Naive thymus-derived CD4-positive, alpha-beta T cell (primary cell): Measurements from ENCODE around the gene RNF208. TPM values are rescaled to one million over a fixed set of nuclear protein-coding genes. Genes with fewer than 3 reads are reported as not detected.

Experiments
- polyA plus RNA-seq, 2 donors: library from polyadenylated mRNA; unstranded; fragments of 300-500 nt; fragmentation: Illumina TruSeq; gene quantifications; one replicate each; pipeline ENCODE4 v1.2.3, GENCODE V29; 2021
- total RNA-seq, 6 experiments: library from RNA in 5 of 6; stranded (reverse) in 5 of 6; gene quantifications; 1 replicate in 5 of 6; 2 replicates in 1 of 6; pipeline ENCODE4 v1.2.3 and lab custom pipeline; 2021 to 2026

The RNF208 gene
- total and polyA plus RNA-seq, 7 experiments from 2014 or later = 0.85 to 4.3 (median 1.2) TPM; not detected in 2

Other genes with a start within 250 kb of the RNF208 start
Only the 30 nearest of the 32 such genes appear.
- 10 to 100 TPM; 54.8 to 78.2 (median 68.0) TPM for gene PAXX, start 229.8 kb downstream of the RNF208 start, total RNA-seq
- 10 to 100 TPM; 49.3 to 59.1 TPM for gene PAXX, start 229.8 kb downstream of the RNF208 start, polyA plus RNA-seq
- gene CLIC3, start 225.7 kb downstream of the RNF208 start, total RNA-seq = 10 to 100 TPM in 1 of 5 experiments, 1 to 10 TPM in 1, under 1 TPM in 2, not detected in 1; 0.46 to 13.0 (median 1.4) TPM
- under 1 TPM; 0.31 to 0.77 TPM for gene CLIC3, start 225.7 kb downstream of the RNF208 start, polyA plus RNA-seq
- gene ABCA2, start 194.0 kb downstream of the RNF208 start, total RNA-seq = 100 to 1,000 TPM in 1 of 5 experiments, 10 to 100 TPM in 4; 18.4 to 112 (median 26.7) TPM
- gene ABCA2, start 194.0 kb downstream of the RNF208 start, polyA plus RNA-seq = 1 to 10 TPM; 1.8 to 2.5 TPM
- gene FUT7, start 190.2 kb downstream of the RNF208 start, total RNA-seq = 1 to 10 TPM in 1 of 5 experiments, under 1 TPM in 3, not detected in 1; 0.27 to 4.6 (median 0.50) TPM
- under 1 TPM; 0.06 to 0.25 TPM for gene FUT7, start 190.2 kb downstream of the RNF208 start, polyA plus RNA-seq
- gene NPDC1, start 176.1 kb downstream of the RNF208 start, total RNA-seq = 10 to 100 TPM in 2 of 5 experiments, 1 to 10 TPM in 3; 2.3 to 37.5 (median 7.4) TPM
- 1 to 10 TPM in 1 of 2 donors, under 1 TPM in 1; 0.36 to 1.2 TPM for gene NPDC1, start 176.1 kb downstream of the RNF208 start, polyA plus RNA-seq
- gene ENTPD2, start 168.2 kb downstream of the RNF208 start, total RNA-seq = not detected
- gene ENTPD2, start 168.2 kb downstream of the RNF208 start, polyA plus RNA-seq = not detected
- 10 to 100 TPM in 1 of 5 experiments, 1 to 10 TPM in 1, under 1 TPM in 3; 0.16 to 22.1 (median 0.74) TPM for gene SAPCD2, start 151.7 kb downstream of the RNF208 start, total RNA-seq
- gene SAPCD2, start 151.7 kb downstream of the RNF208 start, polyA plus RNA-seq = under 1 TPM in 1 of 2 donors, not detected in 1; 0.18 TPM
- gene UAP1L1, start 144.7 kb downstream of the RNF208 start, total RNA-seq = 10 to 100 TPM; 11.6 to 27.6 (median 15.2) TPM
- 1 to 10 TPM in 1 of 2 donors, under 1 TPM in 1; 0.71 to 1.4 TPM for gene UAP1L1, start 144.7 kb downstream of the RNF208 start, polyA plus RNA-seq
- gene MAN1B1, start 135.3 kb downstream of the RNF208 start, total RNA-seq = 10 to 100 TPM; 57.3 to 74.2 (median 70.2) TPM
- 10 to 100 TPM; 36.0 to 51.2 TPM for gene MAN1B1, start 135.3 kb downstream of the RNF208 start, polyA plus RNA-seq
- gene DPP7, start 107.5 kb downstream of the RNF208 start, total RNA-seq = 100 to 1,000 TPM; 235 to 328 (median 298) TPM
- gene DPP7, start 107.5 kb downstream of the RNF208 start, polyA plus RNA-seq = 100 to 1,000 TPM in 1 of 2 donors, 10 to 100 TPM in 1; 86.9 to 120 TPM
- gene GRIN1, start 83.1 kb downstream of the RNF208 start, total RNA-seq = not detected
- gene GRIN1, start 83.1 kb downstream of the RNF208 start, polyA plus RNA-seq = not detected
- under 1 TPM in 1 of 5 experiments, not detected in 4; 0.42 TPM for gene LRRC26, start 52.2 kb downstream of the RNF208 start, total RNA-seq
- gene LRRC26, start 52.2 kb downstream of the RNF208 start, polyA plus RNA-seq = not detected
- gene TMEM210, start 50.2 kb downstream of the RNF208 start, total RNA-seq = not detected
- not detected for gene TMEM210, start 50.2 kb downstream of the RNF208 start, polyA plus RNA-seq
- 100 to 1,000 TPM in 4 of 5 experiments, 10 to 100 TPM in 1; 77.3 to 147 (median 134) TPM for gene ANAPC2, start 33.7 kb downstream of the RNF208 start, total RNA-seq
- 1 to 10 TPM; 7.4 to 7.8 TPM for gene ANAPC2, start 33.7 kb downstream of the RNF208 start, polyA plus RNA-seq
- gene SSNA1, start 33.6 kb downstream of the RNF208 start, total RNA-seq = 10 to 100 TPM; 37.9 to 75.6 (median 46.8) TPM
- 100 to 1,000 TPM; 106 to 133 TPM for gene SSNA1, start 33.6 kb downstream of the RNF208 start, polyA plus RNA-seq
- 10 to 100 TPM in 1 of 5 experiments, 1 to 10 TPM in 4; 7.1 to 13.5 (median 8.5) TPM for gene TPRN, start 21.5 kb downstream of the RNF208 start, total RNA-seq
- gene TPRN, start 21.5 kb downstream of the RNF208 start, polyA plus RNA-seq = under 1 TPM; 0.35 to 0.54 TPM
- 10 to 100 TPM; 22.6 to 43.2 (median 34.7) TPM for gene TMEM203, start 16.6 kb downstream of the RNF208 start, total RNA-seq
- gene TMEM203, start 16.6 kb downstream of the RNF208 start, polyA plus RNA-seq = 100 to 1,000 TPM; 156 to 172 TPM
- gene NDOR1, start 16.5 kb downstream of the RNF208 start, total RNA-seq = 10 to 100 TPM; 32.2 to 42.0 (median 34.0) TPM
- gene NDOR1, start 16.5 kb downstream of the RNF208 start, polyA plus RNA-seq = 10 to 100 TPM in 1 of 2 donors, 1 to 10 TPM in 1; 4.5 to 10.3 TPM
- gene CYSRT1, start 2.9 kb upstream of the RNF208 start, total RNA-seq = under 1 TPM in 3 of 5 experiments, not detected in 2; 0.45 to 0.63 (median 0.46) TPM
- under 1 TPM in 1 of 2 donors, not detected in 1; 0.52 TPM for gene CYSRT1, start 2.9 kb upstream of the RNF208 start, polyA plus RNA-seq
- under 1 TPM in 1 of 5 experiments, not detected in 4; 0.12 TPM for gene RNF224, start 5.3 kb upstream of the RNF208 start, total RNA-seq
- not detected for gene RNF224, start 5.3 kb upstream of the RNF208 start, polyA plus RNA-seq
- gene SLC34A3, start 8.7 kb upstream of the RNF208 start, total RNA-seq = under 1 TPM in 2 of 5 experiments, not detected in 3; 0.16 TPM
- gene SLC34A3, start 8.7 kb upstream of the RNF208 start, polyA plus RNA-seq = not detected
- 100 to 1,000 TPM in 1 of 5 experiments, 10 to 100 TPM in 4; 44.2 to 260 (median 87.5) TPM for gene TUBB4B, start 19.0 kb upstream of the RNF208 start, total RNA-seq
- 10 to 100 TPM; 17.5 to 49.9 TPM for gene TUBB4B, start 19.0 kb upstream of the RNF208 start, polyA plus RNA-seq
- not detected for gene STPG3, start 29.0 kb upstream of the RNF208 start, total RNA-seq
- gene STPG3, start 29.0 kb upstream of the RNF208 start, polyA plus RNA-seq = not detected
- gene NELFB, start 33.1 kb upstream of the RNF208 start, total RNA-seq = 10 to 100 TPM; 33.4 to 64.2 (median 38.9) TPM
- 10 to 100 TPM; 22.9 to 36.5 TPM for gene NELFB, start 33.1 kb upstream of the RNF208 start, polyA plus RNA-seq
- 10 to 100 TPM in 2 of 5 experiments, 1 to 10 TPM in 2, under 1 TPM in 1; 0.84 to 16.6 (median 2.3) TPM for gene TOR4A, start 55.5 kb upstream of the RNF208 start, total RNA-seq
- under 1 TPM in 1 of 2 donors, not detected in 1; 0.07 TPM for gene TOR4A, start 55.5 kb upstream of the RNF208 start, polyA plus RNA-seq
- gene NRARP, start 80.0 kb upstream of the RNF208 start, total RNA-seq = 1 to 10 TPM in 3 of 5 experiments, under 1 TPM in 2; 0.70 to 2.7 (median 1.7) TPM
- not detected for gene NRARP, start 80.0 kb upstream of the RNF208 start, polyA plus RNA-seq
- 10 to 100 TPM; 11.7 to 27.2 (median 24.7) TPM for gene EXD3, start 200.9 kb upstream of the RNF208 start, total RNA-seq
- 1 to 10 TPM; 3.5 to 7.6 TPM for gene EXD3, start 200.9 kb upstream of the RNF208 start, polyA plus RNA-seq
- gene NOXA1, start 201.2 kb upstream of the RNF208 start, total RNA-seq = 10 to 100 TPM in 2 of 5 experiments, 1 to 10 TPM in 2, under 1 TPM in 1; 0.94 to 11.1 (median 6.0) TPM
- 1 to 10 TPM in 1 of 2 donors, under 1 TPM in 1; 0.73 to 2.6 TPM for gene NOXA1, start 201.2 kb upstream of the RNF208 start, polyA plus RNA-seq
- gene ENTPD8, start 219.1 kb upstream of the RNF208 start, total RNA-seq = not detected
- not detected for gene ENTPD8, start 219.1 kb upstream of the RNF208 start, polyA plus RNA-seq
- gene NSMF, start 237.1 kb upstream of the RNF208 start, total RNA-seq = 10 to 100 TPM; 22.9 to 92.0 (median 57.3) TPM
- gene NSMF, start 237.1 kb upstream of the RNF208 start, polyA plus RNA-seq = 10 to 100 TPM; 10.9 to 21.4 TPM